A673 (cell line): ENCODE data around the gene FHIT.
"Not testable (repeated sequence)": the region's sequence is repeated elsewhere in the genome, so short reads cannot be mapped to it uniquely, and the experiment has no call there.

Experiments used
- CTCF ChIP-seq: fragments of 300-800, 200-600 bp; sonication (generic); conservative IDR thresholded peaks from 2 replicates; pipeline ENCODE4 v1.5.1; 2017; ENCODE audit warnings: low read depth, mild to moderate bottlenecking, antibody characterized with exemption, low read length, moderate library complexity, mixed read lengths
- EZH2 ChIP-seq: fragments of 200-600 bp; sonication (generic); IDR thresholded peaks from 2 replicates; pipeline ENCODE4 v1.6.1; 2017; ENCODE audit warnings: borderline replicate concordance, low read depth, mild to moderate bottlenecking, mixed read lengths, antibody characterized with exemption, low read length; ENCODE audit not compliant: poor library complexity, severe bottlenecking

DNA sequence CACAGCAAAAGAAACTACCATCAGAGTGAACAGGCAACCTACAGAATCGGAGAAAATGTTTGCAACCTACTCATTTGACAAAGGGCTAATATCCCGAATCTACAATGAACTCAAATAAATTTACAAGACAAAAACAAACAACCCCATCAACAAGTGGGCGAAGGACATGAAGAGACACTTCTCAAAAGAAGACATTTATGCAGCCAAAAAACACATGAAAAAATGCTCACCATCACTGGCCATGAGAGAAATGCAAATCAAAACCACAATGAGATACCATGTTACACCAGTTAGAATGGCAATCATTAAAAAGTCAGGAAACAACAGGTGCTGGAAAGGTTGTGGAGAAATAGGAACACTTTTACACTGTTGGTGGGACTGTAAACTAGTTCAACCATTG, 35.1 kb downstream of the FHIT start:
- not testable (repeated sequence) for TF ChIP-seq CTCF, EZH2
